SH-SY5Y (cell line): ENCODE data around the gene WAC.

Experiments
- GATA2 ChIP-seq: IDR thresholded peaks from 2 replicates; pipeline ENCODE4 v1.6.1; 2011; ENCODE audit warnings: mild to moderate bottlenecking, low read depth, low read length
- GATA3 ChIP-seq: IDR thresholded peaks from 2 replicates; pipeline ENCODE4 v1.6.1; 2011; ENCODE audit warnings: low read depth, mild to moderate bottlenecking, low read length, moderate library complexity

- TF ChIP-seq GATA2 (no peak), GATA3 (no peak)
These were observed 27.7 kb downstream of the WAC start for GRCh38 chr10:28560617-28561016.
